ENCODE data around the gene SETD2. TPM values are rescaled to one million over a fixed set of nuclear protein-coding genes. Genes with fewer than 3 reads are reported as not detected.

Gene SETD2
- total and polyA plus RNA-seq, 2 of the 8 experiments (the other 6 are each of a cell fraction or from before 2014, with no cell fraction given), result 15.7 to 46.3 TPM

- TF ChIP-seq CHD1 (IDR thresholded peaks at IDR 0.05; ENCODE audit: low read depth, low read length), result no peak
- no peak for TF ChIP-seq ZNF274 (IDR thresholded peaks at IDR 0.05; ENCODE audit: borderline replicate concordance, extremely low read depth, low read length)
- no peak for TF ChIP-seq RAD21 (IDR thresholded peaks at IDR 0.05 in 1 of 2, conservative IDR thresholded peaks at IDR 0.05 in 1 of 2; ENCODE audit: low read depth in 2 of 2, low read length in 2 of 2)
These were observed 54.5 kb downstream of the SETD2 start (continued) for GRCh38 chr3:47109393-47109792.

Measured in H1 (cell line).